HT-29 (cell line): ENCODE data around the gene CYTL1. TPM values are rescaled to one million over a fixed set of nuclear protein-coding genes. Genes with fewer than 3 reads are reported as not detected.
"Not testable (repeated sequence)": the region's sequence is repeated elsewhere in the genome, so short reads cannot be mapped to it uniquely, and the experiment has no call there.

ENCODE experiments used
- DNase-seq: peaks from one replicate; pipeline ENCODE4 v3.0.0-alpha.2; 2015; ENCODE audit warnings: low spot score
- total RNA-seq: library from RNA; depleted of rRNA; stranded (reverse); fragments of >200 nt; shearing (Covaris generic); gene quantifications from 2 replicates; pipeline ENCODE4 v1.2.3, GENCODE V29; 2014

The CYTL1 gene
- total RNA-seq, 1 experiment from 2014 or later, result not detected

- no peak for DNase-seq
Observed at GRCh38 chr4:5033281-5033841, 14.1 kb upstream of the CYTL1 start.

- no peak for DNase-seq
Observed at GRCh38 chr4:5032813-5033212, 13.6 kb upstream of the CYTL1 start.

GRCh38 chr4:5030927-5031326 lies 11.7 kb upstream of the CYTL1 start:
- no peak for DNase-seq

GRCh38 chr4:5030221-5030620 lies 11.0 kb upstream of the CYTL1 start:
- DNase-seq, result no peak

- DNase-seq, result no peak
Observed at GRCh38 chr4:5029447-5029846, 10.2 kb upstream of the CYTL1 start.

GRCh38 chr4:5028480-5028879 lies 9.2 kb upstream of the CYTL1 start:
- no peak for DNase-seq

- DNase-seq, result no peak
Observed at GRCh38 chr4:5027346-5027745, 8.1 kb upstream of the CYTL1 start.

- DNase-seq, result no peak
Observed at GRCh38 chr4:5026371-5026770, 7.1 kb upstream of the CYTL1 start.

GRCh38 chr4:5024673-5025072 lies 5.4 kb upstream of the CYTL1 start:
- no peak for DNase-seq

GRCh38 chr4:5021546-5021945 lies 2.3 kb upstream of the CYTL1 start:
- DNase-seq, result no peak

- no peak for DNase-seq
Observed at GRCh38 chr4:5020341-5020740, 1.1 kb upstream of the CYTL1 start.

GRCh38 chr4:5019796-5020195 lies 538 bp upstream of the CYTL1 start:
- DNase-seq, result no peak

- DNase-seq, result no peak
Observed at GRCh38 chr4:5018603-5019002, 655 bp downstream of the CYTL1 start.

- no peak for DNase-seq
Observed at GRCh38 chr4:5018096-5018495, 1.2 kb downstream of the CYTL1 start.

GRCh38 chr4:5014007-5014682 lies 5.1 kb downstream of the CYTL1 start:
- no peak for DNase-seq

GRCh38 chr4:5012958-5013357 lies 6.3 kb downstream of the CYTL1 start:
- no peak for DNase-seq

GRCh38 chr4:5012244-5012898 lies 6.9 kb downstream of the CYTL1 start:
- no peak for DNase-seq

GRCh38 chr4:5010984-5011383 lies 8.3 kb downstream of the CYTL1 start:
- DNase-seq, result no peak

GRCh38 chr4:5009796-5010195 lies 9.5 kb downstream of the CYTL1 start:
- no peak for DNase-seq

GRCh38 chr4:5006932-5007331 lies 12.3 kb downstream of the CYTL1 start:
- DNase-seq, result not testable (repeated sequence)

GRCh38 chr4:5004496-5004895 lies 14.8 kb downstream of the CYTL1 start:
- no peak for DNase-seq

GRCh38 chr4:5003918-5004317 lies 15.3 kb downstream of the CYTL1 start:
- DNase-seq, result no peak

GRCh38 chr4:5003372-5003857 lies 15.8 kb downstream of the CYTL1 start:
- DNase-seq, result no peak
